GM18519 (cell line): ENCODE results near the gene TRABD2B.
"Not testable (repeated sequence)": the region's sequence is repeated elsewhere in the genome, so short reads cannot be mapped to it uniquely, and the experiment has no call there.

Source experiments
- ATAC-seq: cut with Tn5 transposase; IDR thresholded peaks from one replicate; pipeline ENCODE4 v1.9.1; 2021; ENCODE audit warnings: mild to moderate bottlenecking, moderate library complexity; ENCODE audit not compliant: unreplicated experiment, low FRiP score

The TRABD2B gene

DNA sequence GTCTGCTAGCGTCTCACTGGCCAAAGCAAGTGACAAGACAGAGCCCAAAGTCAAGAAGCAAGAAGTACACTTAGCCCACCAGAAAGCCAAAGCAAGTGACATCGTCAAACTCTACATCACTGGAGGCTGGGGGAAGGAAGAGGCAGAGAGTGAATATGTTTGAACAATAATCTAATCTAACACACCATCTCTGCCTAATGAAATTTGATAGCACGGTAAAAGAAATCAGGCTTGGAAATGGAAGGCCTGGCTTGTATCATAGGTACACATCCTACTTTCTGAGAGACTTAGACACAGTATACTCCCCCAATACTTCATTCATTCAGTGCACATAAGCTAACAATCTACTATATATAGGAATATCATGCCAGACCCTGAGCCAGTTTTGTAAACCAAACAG is 26.3 kb downstream of the TRABD2B start:
- ATAC-seq, result no peak

DNA sequence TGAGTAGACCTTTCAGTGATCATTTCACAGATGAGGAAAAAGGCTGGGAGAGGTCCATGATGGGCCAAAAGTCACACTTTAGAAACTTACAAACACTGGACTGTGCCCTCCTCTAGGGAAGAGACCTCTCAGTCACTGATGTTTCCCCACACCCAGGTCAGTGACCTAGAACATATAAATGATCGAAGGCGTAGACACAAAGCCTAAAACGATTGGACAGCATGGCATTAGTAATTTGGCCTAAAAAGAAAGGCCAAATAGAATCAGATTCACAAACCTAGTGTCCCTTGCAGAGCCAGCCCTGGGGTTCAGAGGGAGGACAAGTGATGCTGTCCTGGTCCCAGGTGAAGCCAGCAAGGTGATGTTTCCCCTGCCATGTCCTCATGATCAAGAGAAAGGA is 27.7 kb downstream of the TRABD2B start:
- no peak for ATAC-seq

GRCh38 chr1:47968556-47968888 is 28.7 kb downstream of the TRABD2B start:
- ATAC-seq, result no peak

DNA sequence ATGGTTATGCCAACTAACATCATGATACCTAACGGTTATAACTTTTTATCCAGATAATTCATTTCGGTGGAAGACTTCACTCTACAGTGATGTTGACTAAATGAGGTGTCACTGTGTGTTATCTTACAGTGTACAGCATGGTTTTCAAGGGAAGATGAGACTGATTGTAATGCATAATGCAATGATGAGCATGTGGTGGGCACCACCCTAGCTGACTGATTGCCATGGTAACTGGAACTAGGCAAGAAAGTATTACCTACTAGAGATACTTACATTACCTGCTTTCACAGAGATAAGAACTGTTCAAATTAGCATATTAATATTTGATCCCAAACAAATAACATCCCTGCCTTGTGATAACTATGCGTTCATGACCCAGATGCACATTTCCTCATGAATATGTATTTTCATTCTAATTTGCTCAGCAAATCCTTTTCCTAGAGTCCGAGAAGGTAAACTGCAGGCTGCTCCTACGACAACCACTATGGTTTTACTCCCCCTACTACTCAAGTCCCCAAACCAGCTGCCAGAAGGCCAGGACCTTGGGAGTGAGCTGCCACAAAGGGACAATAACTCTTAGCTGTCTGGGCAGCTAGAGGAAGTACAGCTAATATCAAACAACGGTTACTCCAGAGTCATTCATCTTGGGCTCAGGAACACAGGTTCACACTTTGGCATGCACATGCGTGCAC is 29.2 kb downstream of the TRABD2B start:
- no peak for ATAC-seq

GRCh38 chr1:47965816-47966215 is 31.4 kb downstream of the TRABD2B start:
- no peak for ATAC-seq

- no peak for ATAC-seq
Observed at GRCh38 chr1:47964636-47965035, 32.5 kb downstream of the TRABD2B start.

GRCh38 chr1:47963568-47964358 is 33.4 kb downstream of the TRABD2B start:
- ATAC-seq, result no peak

- ATAC-seq, result no peak
Observed at GRCh38 chr1:47962750-47963492, 34.3 kb downstream of the TRABD2B start.

DNA sequence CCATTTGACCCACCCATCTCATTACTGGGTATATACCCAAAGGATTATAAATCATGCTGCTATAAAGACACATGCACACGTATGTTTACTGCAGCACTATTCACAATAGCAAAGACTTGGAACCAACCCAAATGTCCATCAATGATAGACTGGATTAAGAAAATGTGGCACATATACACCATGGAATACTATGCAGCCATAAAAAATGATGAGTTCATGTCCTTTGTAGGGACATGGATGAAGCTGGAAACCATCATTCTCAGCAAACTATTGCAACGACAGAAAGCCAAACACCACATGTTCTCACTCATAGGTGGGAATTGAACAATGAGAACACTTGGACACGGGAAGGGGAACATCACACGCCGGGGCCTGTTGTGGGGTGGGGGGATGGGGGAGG is 35.4 kb downstream of the TRABD2B start:
- not testable (repeated sequence) for ATAC-seq

DNA sequence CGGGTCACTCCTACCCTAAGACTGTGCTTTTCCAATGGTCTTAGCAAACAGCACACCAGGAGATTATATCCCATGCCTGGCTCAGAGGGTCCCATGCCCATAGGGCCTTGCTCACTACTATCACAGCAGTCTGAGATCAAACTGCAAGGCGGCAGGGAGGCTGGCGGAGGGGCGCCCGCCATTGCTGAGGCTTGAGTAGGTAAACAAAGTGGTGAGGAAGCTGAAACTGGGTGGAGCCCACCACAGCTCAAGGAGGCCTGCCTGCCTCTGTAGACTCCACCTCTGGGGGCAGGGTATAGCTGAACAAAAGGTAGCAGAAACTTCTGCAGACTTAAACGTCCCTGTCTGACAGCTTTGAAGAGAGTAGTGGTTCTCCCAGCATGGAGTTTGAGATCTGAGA is 40.7 kb downstream of the TRABD2B start:
- not testable (repeated sequence) for ATAC-seq

DNA sequence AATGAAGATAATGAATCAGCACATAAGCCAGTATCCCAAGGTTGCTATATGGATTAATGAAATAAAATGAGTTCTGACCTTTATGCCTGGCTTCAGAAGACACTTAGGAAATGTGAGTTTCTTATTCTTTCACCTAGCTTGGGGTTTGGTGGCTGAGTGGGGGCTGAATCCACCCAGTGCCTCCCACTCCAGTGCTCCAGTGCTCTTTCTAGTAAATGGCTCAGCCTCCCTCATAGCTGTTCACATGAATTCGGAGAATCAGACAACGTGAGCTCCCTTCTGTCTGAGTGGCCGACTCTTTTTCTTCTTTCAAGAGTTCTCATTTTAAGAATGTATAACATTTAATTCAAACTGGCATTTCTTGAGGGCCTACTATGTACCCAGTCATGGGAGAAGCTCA is 43.5 kb downstream of the TRABD2B start:
- ATAC-seq, result no peak

DNA sequence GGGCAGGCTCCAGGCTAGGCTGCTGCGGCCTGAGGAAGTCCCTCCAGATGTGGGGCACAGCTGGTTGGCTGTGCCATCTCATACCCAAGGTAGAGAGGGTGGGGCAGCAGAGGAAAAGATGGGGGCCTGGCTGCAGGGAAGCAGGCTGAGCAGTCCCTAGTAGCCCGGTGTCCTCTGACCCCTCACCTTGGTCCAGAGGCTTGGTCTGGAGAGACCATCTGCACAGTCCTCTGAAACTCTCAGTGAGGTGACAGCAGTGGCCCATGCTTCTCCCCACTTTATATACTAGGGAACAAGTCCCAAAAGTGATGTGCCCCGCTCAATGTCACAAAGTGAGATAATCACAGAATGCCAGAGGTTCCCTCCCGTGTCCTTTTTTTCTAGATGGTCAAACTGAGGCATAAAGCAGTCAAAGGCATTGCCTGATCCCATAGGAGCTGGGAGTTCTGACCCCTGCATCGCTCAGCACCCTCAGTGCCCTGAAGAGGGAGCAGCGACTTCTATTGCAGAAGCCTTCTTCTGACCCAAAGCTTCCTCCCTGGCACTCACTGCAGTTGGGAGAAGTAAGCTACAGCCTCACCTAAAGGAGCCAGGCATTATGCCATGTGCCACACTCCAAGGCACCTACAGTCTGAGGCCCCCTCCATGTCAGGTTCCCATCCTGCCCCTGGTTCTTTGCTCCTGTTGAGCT is 45.5 kb downstream of the TRABD2B start:
- ATAC-seq, result no peak

GRCh38 chr1:47951026-47951425 is 46.2 kb downstream of the TRABD2B start:
- no peak for ATAC-seq

- ATAC-seq, result no peak
Observed at GRCh38 chr1:47950471-47950870, 46.7 kb downstream of the TRABD2B start.

- no peak for ATAC-seq
Observed at GRCh38 chr1:47948126-47948525, 49.1 kb downstream of the TRABD2B start.

DNA sequence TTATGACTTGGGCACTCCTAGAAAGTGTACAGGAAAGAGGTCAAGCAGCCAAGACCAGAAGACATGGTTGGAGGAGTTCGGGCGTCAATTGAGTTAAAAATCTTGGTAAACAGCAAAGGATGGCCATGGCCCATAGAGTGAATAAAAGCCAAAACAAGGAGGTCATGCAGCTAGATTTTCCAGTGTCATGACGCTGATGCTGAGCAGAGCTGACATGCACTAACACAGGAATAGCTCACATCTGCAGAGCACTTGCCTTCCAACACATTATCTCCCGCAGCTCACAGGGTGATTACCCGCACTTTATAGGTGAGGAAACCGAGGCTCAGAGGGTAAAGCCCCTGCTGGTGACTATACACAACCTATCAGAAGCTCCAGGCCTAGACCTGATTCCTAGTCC is 49.7 kb downstream of the TRABD2B start:
- no peak for ATAC-seq

GRCh38 chr1:47944561-47944960 is 52.6 kb downstream of the TRABD2B start:
- no peak for ATAC-seq

DNA sequence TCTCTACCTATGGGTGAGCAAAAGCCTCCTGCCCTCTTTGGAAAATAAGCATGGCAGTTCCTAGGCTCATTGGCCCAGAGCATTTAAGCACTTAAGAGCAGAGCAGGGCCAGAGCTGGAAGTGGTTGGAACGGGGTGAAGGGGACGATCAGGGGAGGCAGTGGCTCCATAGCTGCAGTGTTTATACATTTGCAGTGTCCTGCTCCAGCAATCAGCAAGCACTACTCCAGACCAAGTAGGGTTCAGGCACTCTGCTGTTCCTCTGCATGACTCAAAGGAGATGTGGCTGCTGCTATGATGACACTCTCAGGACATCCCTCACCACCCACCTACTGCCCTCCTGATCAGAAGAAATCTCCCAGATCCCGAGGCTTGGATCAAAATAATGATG is 55.0 kb downstream of the TRABD2B start:
- ATAC-seq, result no peak

GRCh38 chr1:47941609-47942239 is 55.5 kb downstream of the TRABD2B start:
- ATAC-seq, result no peak

DNA sequence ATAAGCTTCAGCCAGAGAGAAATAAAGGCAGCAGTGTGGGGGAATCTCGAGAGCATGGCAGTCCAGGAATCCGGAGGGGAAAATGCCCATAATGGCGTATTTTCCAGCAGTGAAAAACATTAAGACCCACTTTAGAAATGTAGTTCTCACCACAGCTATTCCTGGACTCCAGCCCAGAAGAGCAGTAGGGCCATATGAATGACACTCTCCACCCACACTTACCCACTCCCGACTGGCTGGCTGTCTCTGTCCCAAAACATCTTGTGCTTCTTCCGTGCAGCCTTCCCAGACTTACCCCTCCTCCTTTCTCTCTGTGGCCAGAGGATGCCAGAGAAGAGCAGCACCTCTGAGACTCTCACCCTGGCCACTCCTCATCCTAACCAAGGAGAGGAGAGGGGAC is 56.4 kb downstream of the TRABD2B start:
- no peak for ATAC-seq

GRCh38 chr1:47940326-47940725 is 56.9 kb downstream of the TRABD2B start:
- ATAC-seq, result no peak
